Tibial artery (tissue), 4 donors: ENCODE measurements around the gene STX12.
"Not testable (repeated sequence)": the region's sequence is repeated elsewhere in the genome, so short reads cannot be mapped to it uniquely, and the experiment has no call there.

Experiments used
- DNase-seq, 2 donors: peaks; one replicate each; pipeline ENCODE4 v3.0.0-alpha.2; 2019
- H3K27ac ChIP-seq, 2 donors: fragments of 200-600 bp; sonication (generic) in 1 of 2; 1 replicate in 1 of 2; 2 replicates in 1 of 2; pipeline ENCODE4 v1.5.1; 2018 to 2019; ENCODE audit warnings: mild to moderate bottlenecking in 1 of 2
- H3K27me3 ChIP-seq, 2 donors: fragments of 200-600 bp; sonication (generic) in 1 of 2; one replicate each; pipeline versions ENCODE4 v1.5.1 to v1.6.0; 2016 to 2019
- H3K36me3 ChIP-seq, 3 donors: fragments of 200-600 bp; sonication (generic) in 2 of 3; one replicate each; pipeline ENCODE4 v1.5.1; 2016 to 2019; ENCODE audit warnings: mild to moderate bottlenecking in 2 of 3
- H3K4me1 ChIP-seq, 4 donors: fragments of 200-600 bp; sonication (generic) in 2 of 4; 1 replicate in 3 of 4; 2 replicates in 1 of 4; pipeline ENCODE4 v1.5.1; 2016 to 2019
- H3K4me3 ChIP-seq, 2 donors: fragments of 200-600 bp; sonication (generic) in 1 of 2; 1 replicate in 1 of 2; 2 replicates in 1 of 2; pipeline ENCODE4 v1.5.1; 2018 to 2019; ENCODE audit warnings: mild to moderate bottlenecking in 2 of 2
- H3K9me3 ChIP-seq, 3 donors: fragments of 200-600 bp; sonication (generic) in 1 of 3; one replicate each; pipeline ENCODE4 v1.5.1; 2016 to 2019
- CTCF ChIP-seq, 2 experiments: fragments of 200-600 bp in 1 of 2; fragments of 450-650 bp in 1 of 2; IDR thresholded peaks; one replicate each; pipeline ENCODE4 v1.5.1; 2017 to 2019; ENCODE audit warnings: antibody characterized with exemption in 2 of 2, mild to moderate bottlenecking in 1 of 2, moderate library complexity in 1 of 2
- intact Hi-C: fragments of 100-400 bp; cut with DNase I; formaldehyde crosslinking; loops from one replicate; pipeline ENCODE4 v1.15.0; 2023; ENCODE audit warnings: low total_unique reads

Gene STX12

GRCh38 chr1:27855085-27855484, 82.1 kb downstream of the STX12 start:
- Histone ChIP-seq H3K4me1 (peaks cover 0 to 3% (median 0%) of the 10 kb centered on the region in 4 donors), H3K4me3 (no peak overlapping the region), H3K9me3 (no peaks in the 10 kb centered on the region), H3K27ac (no peak overlapping the region), H3K27me3 (no peaks in the 10 kb centered on the region), H3K36me3 (peaks cover 4 to 20% (median 16%) of the 10 kb centered on the region in 3 donors)
- DNase-seq = no peak
- TF ChIP-seq CTCF (IDR thresholded peaks at IDR 0.05) = no peak
- intact Hi-C loops = no loop called here

- Histone ChIP-seq H3K27me3 (no peaks in the 10 kb centered on the region), H3K36me3 (peaks cover 0 to 3% (median 3%) of the 10 kb centered on the region in 3 donors), H3K4me1 (peaks cover 0 to 3% (median 0%) of the 10 kb centered on the region in 4 donors), H3K9me3 (no peaks in the 10 kb centered on the region), H3K27ac (no peak overlapping the region), H3K4me3 (no peak overlapping the region)
- TF ChIP-seq CTCF (IDR thresholded peaks at IDR 0.05) = no peak
- intact Hi-C loops = no loop called here
- DNase-seq = peak in 1 of 2 donors; percentile 60
These were observed 83.7 kb downstream of the STX12 start for GRCh38 chr1:27856561-27857343.

- not testable (repeated sequence) for H3K36me3 ChIP-seq
These were observed 84.5 kb downstream of the STX12 start for GRCh38 chr1:27857552-27857951.

GRCh38 chr1:27858072-27858948, 85.3 kb downstream of the STX12 start:
- H3K9me3 ChIP-seq = no peaks in the 10 kb centered on the region
- TF ChIP-seq CTCF (IDR thresholded peaks at IDR 0.05) = peak; percentile 89 to 91
- no peak overlapping the region for H3K4me3 ChIP-seq
- peaks cover 0 to 3% (median 0%) of the 10 kb centered on the region in 4 donors for H3K4me1 ChIP-seq
- H3K27me3 ChIP-seq = no peaks in the 10 kb centered on the region
- intact Hi-C loops = no loop called here
- no peaks in the 10 kb centered on the region for H3K36me3 ChIP-seq
- no peak overlapping the region for H3K27ac ChIP-seq
- DNase-seq = peak; percentile 87 to 88

More at GRCh38 chr1:27857552-27857951, 84.5 kb downstream of the STX12 start:
- H3K27ac ChIP-seq, H3K4me3 ChIP-seq, intact Hi-C loops, H3K4me1 ChIP-seq, H3K27me3 ChIP-seq, DNase-seq, H3K9me3 ChIP-seq: not testable (repeated sequence)

- H3K27ac ChIP-seq = no peak overlapping the region
- no peak overlapping the region for H3K4me3 ChIP-seq
- no peak for TF ChIP-seq CTCF (IDR thresholded peaks at IDR 0.05)
- H3K36me3 ChIP-seq = no peaks in the 10 kb centered on the region
- intact Hi-C loops = no loop called here
- peak in 1 of 2 donors; percentile 64 for DNase-seq
- H3K27me3 ChIP-seq = no peaks in the 10 kb centered on the region
- H3K9me3 ChIP-seq = no peaks in the 10 kb centered on the region
- H3K4me1 ChIP-seq = peaks cover 0 to 3% (median 0%) of the 10 kb centered on the region in 4 donors
These were observed 86.0 kb downstream of the STX12 start for GRCh38 chr1:27858949-27859576.
